HEK293 (cell line): ENCODE data around the gene GTPBP4.

ENCODE experiments used
- CTCF ChIA-PET: fragments of 350-600 bp; formaldehyde crosslinking; extraction: SDS; loops from one replicate; lab custom pipeline; 2021; ENCODE audit warnings: antibody characterized with exemption; lab: Yijun Ruan, JAX
- POLR2A ChIA-PET: fragments of 300-600 bp; formaldehyde crosslinking; extraction: SDS; loops from one replicate; lab custom pipeline; 2020; ENCODE audit warnings: antibody characterized with exemption, inconsistent platforms; lab: Yijun Ruan, JAX
- H3K27ac ChIP-seq: fragments of 200-500 bp; sonication (Bioruptor generic); 2 replicates; pipeline ENCODE4 v1.5.1; 2014; ENCODE audit warnings: low read depth, low read length, control low read depth, inconsistent platforms; ENCODE audit errors: extremely low read depth
- H3K36me3 ChIP-seq, 2 experiments: fragments of 200-500 bp in 1 of 2; sonication (Bioruptor generic) in 1 of 2; 1 replicate in 1 of 2; 2 replicates in 1 of 2; pipeline ENCODE4 v1.5.1; 2014 to 2017; ENCODE audit warnings: inconsistent platforms in 2 of 2, low read length in 2 of 2; ENCODE audit not compliant: control insufficient read depth in 2 of 2, insufficient read depth in 1 of 2
- H3K4me1 ChIP-seq: fragments of 200-500 bp; sonication (Bioruptor generic); 2 replicates; pipeline ENCODE4 v1.5.1; 2014; ENCODE audit warnings: mild to moderate bottlenecking, low read length, inconsistent platforms; ENCODE audit not compliant: control insufficient read depth, insufficient read depth
- H3K4me3 ChIP-seq: 2 replicates; pipeline ENCODE4 v1.5.1; 2011; ENCODE audit warnings: low read depth, mild to moderate bottlenecking, control low read depth, low read length, moderate library complexity
- H3K9me3 ChIP-seq: fragments of 200-500 bp; sonication (Bioruptor generic); 2 replicates; pipeline ENCODE4 v1.5.1; 2014; ENCODE audit warnings: low read depth, low read length, inconsistent platforms; ENCODE audit not compliant: control insufficient read depth, insufficient read depth
- GLI2 ChIP-seq: fragments of 450-650 bp; formaldehyde crosslinking; IDR thresholded peaks from 2 replicates; pipeline ENCODE4; 2017; ENCODE audit warnings: missing biosample characterization, missing genetic modification characterization, low read depth, borderline replicate concordance
- HOXD13 ChIP-seq: sonication (generic); formaldehyde crosslinking; IDR thresholded peaks from 2 replicates; pipeline ENCODE4 v1.8.0; 2022; ENCODE audit warnings: missing genetic modification reagents, borderline replicate concordance
- IKZF3 ChIP-seq: fragments of 450-650 bp; IDR thresholded peaks from 2 replicates; pipeline ENCODE4 v1.5.0; 2018; ENCODE audit warnings: missing biosample characterization, mild to moderate bottlenecking, missing genetic modification characterization, moderate library complexity
- KLF16 ChIP-seq: fragments of 450-650 bp; formaldehyde crosslinking; IDR thresholded peaks from 2 replicates; pipeline ENCODE4 v1.5.1; 2017; ENCODE audit warnings: missing biosample characterization, missing genetic modification characterization
- KLF8 ChIP-seq: fragments of 450-650 bp; formaldehyde crosslinking; IDR thresholded peaks from 2 replicates; pipeline ENCODE4 v1.5.1; 2016; ENCODE audit warnings: missing biosample characterization, missing genetic modification characterization
- SP2 ChIP-seq: fragments of 450-650 bp; formaldehyde crosslinking; IDR thresholded peaks from 2 replicates; pipeline ENCODE4 v1.5.1; 2016; ENCODE audit warnings: missing biosample characterization, missing genetic modification characterization
- WT1 ChIP-seq: fragments of 450-650 bp; formaldehyde crosslinking; IDR thresholded peaks from 2 replicates; pipeline ENCODE4 v1.5.1; 2016; ENCODE audit warnings: missing biosample characterization, missing genetic modification characterization
- ZBTB10 ChIP-seq: fragments of 450-650 bp; formaldehyde crosslinking; IDR thresholded peaks from 2 replicates; pipeline ENCODE4 v1.5.1; 2016; ENCODE audit warnings: missing biosample characterization, missing genetic modification characterization
- ZBTB17 ChIP-seq: fragments of 450-650 bp; formaldehyde crosslinking; IDR thresholded peaks from 2 replicates; pipeline ENCODE4 v1.5.1; 2016; ENCODE audit warnings: missing biosample characterization, missing genetic modification characterization
- ZBTB21 ChIP-seq: fragments of 450-650 bp; formaldehyde crosslinking; IDR thresholded peaks from 2 replicates; pipeline ENCODE4 v1.5.1; 2017; ENCODE audit warnings: missing biosample characterization, missing genetic modification characterization
- ZNF121 ChIP-seq: fragments of 450-650 bp; formaldehyde crosslinking; IDR thresholded peaks from 2 replicates; pipeline ENCODE4 v1.5.1; 2016; ENCODE audit warnings: missing biosample characterization, missing genetic modification characterization
- ZNF133 ChIP-seq: fragments of 450-650 bp; formaldehyde crosslinking; IDR thresholded peaks from 2 replicates; pipeline ENCODE4 v1.5.1; 2016; ENCODE audit warnings: missing biosample characterization, missing genetic modification characterization
- ZNF221 ChIP-seq: fragments of 450-650 bp; formaldehyde crosslinking; IDR thresholded peaks from 2 replicates; pipeline ENCODE4 v1.5.1; 2017; ENCODE audit warnings: missing biosample characterization, missing genetic modification characterization, borderline replicate concordance
- ZNF223 ChIP-seq: fragments of 450-650 bp; formaldehyde crosslinking; IDR thresholded peaks from 2 replicates; pipeline ENCODE4 v1.5.1; 2016; ENCODE audit warnings: missing biosample characterization, missing genetic modification characterization
- ZNF274 ChIP-seq, 2 experiments: fragments of 200-500 bp in 1 of 2; fragments of 450-650 bp in 1 of 2; sonication (Bioruptor generic) in 1 of 2; formaldehyde crosslinking in 1 of 2; IDR thresholded peaks; 2 replicates each; pipeline versions ENCODE4 v1.5.1 to v1.6.1; 2014 to 2016; ENCODE audit warnings: borderline replicate concordance in 1 of 2, inconsistent platforms in 1 of 2, low read length in 1 of 2, missing biosample characterization in 1 of 2, missing genetic modification characterization in 1 of 2
- ZNF354C ChIP-seq: fragments of 450-650 bp; formaldehyde crosslinking; IDR thresholded peaks from 2 replicates; pipeline ENCODE4 v1.5.1; 2016; ENCODE audit warnings: missing biosample characterization, missing genetic modification characterization, low read depth, borderline replicate concordance
- ZNF37A ChIP-seq: fragments of 450-650 bp; IDR thresholded peaks from 2 replicates; pipeline ENCODE4 v1.5.1; 2018; ENCODE audit warnings: missing biosample characterization, missing genetic modification characterization
- ZNF48 ChIP-seq: fragments of 450-650 bp; formaldehyde crosslinking; IDR thresholded peaks from 2 replicates; pipeline ENCODE4 v1.5.1; 2016; ENCODE audit warnings: missing biosample characterization, missing genetic modification characterization
- ZNF514 ChIP-seq: fragments of 450-650 bp; formaldehyde crosslinking; IDR thresholded peaks from 2 replicates; pipeline ENCODE4 v1.5.1; 2016; ENCODE audit warnings: missing biosample characterization, missing genetic modification characterization
- ZNF521 ChIP-seq: fragments of 450-650 bp; formaldehyde crosslinking; IDR thresholded peaks from 2 replicates; pipeline ENCODE4 v1.5.1; 2017; ENCODE audit warnings: missing biosample characterization, mild to moderate bottlenecking, missing genetic modification characterization
- ZNF610 ChIP-seq: fragments of 450-650 bp; formaldehyde crosslinking; IDR thresholded peaks from 2 replicates; pipeline ENCODE4 v1.5.1; 2016; ENCODE audit warnings: missing biosample characterization, missing genetic modification characterization, borderline replicate concordance
- ZNF645 ChIP-seq: fragments of 450-650 bp; formaldehyde crosslinking; IDR thresholded peaks from 2 replicates; pipeline ENCODE4; 2016; ENCODE audit warnings: missing biosample characterization, missing genetic modification characterization
- ZNF777 ChIP-seq: fragments of 450-650 bp; formaldehyde crosslinking; IDR thresholded peaks from 2 replicates; pipeline ENCODE4 v1.5.1; 2017; ENCODE audit warnings: missing biosample characterization, missing genetic modification characterization, borderline replicate concordance
- TF ChIP-seq, protein P1 (sequence below): fragments of 450-650 bp; formaldehyde crosslinking; IDR thresholded peaks from 2 replicates; pipeline ENCODE4 v1.5.1; 2016; ENCODE audit warnings: missing biosample characterization, missing genetic modification characterization
- TF ChIP-seq, protein P2 (sequence below): fragments of 450-650 bp; formaldehyde crosslinking; IDR thresholded peaks from 2 replicates; pipeline ENCODE4 v1.5.1; 2016; ENCODE audit warnings: missing biosample characterization, missing genetic modification characterization

GTPBP4 gene

DNA sequence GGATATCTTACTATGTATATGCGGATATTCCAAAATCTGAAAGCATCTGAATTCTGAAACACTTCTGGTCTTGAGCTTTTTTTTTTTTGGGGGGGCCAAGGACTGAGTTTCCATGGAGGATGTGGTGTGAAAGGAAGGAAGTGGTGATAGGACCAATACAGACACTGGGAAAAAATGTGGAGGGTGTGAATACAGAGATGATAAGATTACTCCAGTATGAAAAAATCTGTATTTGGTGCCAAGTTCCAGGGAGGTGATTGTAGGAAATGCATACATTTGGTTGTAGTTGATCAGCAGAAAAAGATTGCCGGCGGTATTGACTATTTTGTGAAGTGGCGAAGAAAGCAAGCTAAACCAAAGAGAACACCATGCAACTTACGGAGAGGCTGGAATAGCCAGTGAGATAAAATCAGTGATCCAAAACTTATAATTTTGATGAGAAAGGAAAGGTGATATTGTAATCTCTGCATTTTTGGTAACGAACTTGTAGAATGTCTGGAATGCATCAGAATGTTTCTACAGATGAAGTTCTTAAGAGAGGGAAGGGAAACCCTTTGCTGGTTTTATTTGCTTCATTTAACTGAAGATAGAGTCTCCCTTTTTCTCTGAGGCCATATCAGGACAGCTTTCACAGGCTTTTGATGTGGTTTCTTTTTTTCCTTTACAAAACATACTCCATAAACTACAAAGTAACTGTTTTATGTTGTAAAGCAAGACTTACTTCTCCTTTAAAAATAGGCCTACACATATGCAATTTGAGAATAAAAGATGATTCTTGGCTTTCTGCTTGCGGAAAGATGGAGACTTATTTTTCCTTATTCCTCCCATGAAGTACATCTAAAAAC lies 73.9 kb downstream of the GTPBP4 start:
- H3K9me3 ChIP-seq: no peaks in the 10 kb centered on the region
- TF ChIP-seq ZNF48 (tag by site-specific recombination) (no peak), ZNF274 (IDR thresholded peaks at IDR 0.05; ENCODE audit: low read length) (no peak), ZNF274 (tag by site-specific recombination; IDR thresholded peaks at IDR 0.05; ENCODE audit: borderline replicate concordance) (no peak), ZNF777 (tag by site-specific recombination) (no peak), ZNF121 (tag by site-specific recombination) (no peak), ZNF37A (tag by site-specific recombination) (no peak), ZNF354C (no peak), ZNF514 (tag by site-specific recombination) (no peak), ZNF645 (tag by site-specific recombination) (no peak), ZNF610 (tag by site-specific recombination) (no peak), ZBTB21 (no peak), HOXD13 (no peak), KLF16 (no peak), ZNF223 (tag by site-specific recombination) (no peak), ZBTB17 (tag by site-specific recombination) (no peak), KLF8 (tag by site-specific recombination) (no peak), ZNF521 (tag by site-specific recombination) (no peak)
- TF ChIP-seq, protein P1, sequence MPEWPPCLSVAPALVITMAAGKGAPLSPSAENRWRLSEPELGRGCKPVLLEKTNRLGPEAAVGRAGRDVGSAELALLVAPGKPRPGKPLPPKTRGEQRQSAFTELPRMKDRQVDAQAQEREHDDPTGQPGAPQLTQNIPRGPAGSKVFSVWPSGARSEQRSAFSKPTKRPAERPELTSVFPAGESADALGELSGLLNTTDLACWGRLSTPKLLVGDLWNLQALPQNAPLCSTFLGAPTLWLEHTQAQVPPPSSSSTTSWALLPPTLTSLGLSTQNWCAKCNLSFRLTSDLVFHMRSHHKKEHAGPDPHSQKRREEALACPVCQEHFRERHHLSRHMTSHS (tag by site-specific recombination): no peak
- TF ChIP-seq, protein P2, sequence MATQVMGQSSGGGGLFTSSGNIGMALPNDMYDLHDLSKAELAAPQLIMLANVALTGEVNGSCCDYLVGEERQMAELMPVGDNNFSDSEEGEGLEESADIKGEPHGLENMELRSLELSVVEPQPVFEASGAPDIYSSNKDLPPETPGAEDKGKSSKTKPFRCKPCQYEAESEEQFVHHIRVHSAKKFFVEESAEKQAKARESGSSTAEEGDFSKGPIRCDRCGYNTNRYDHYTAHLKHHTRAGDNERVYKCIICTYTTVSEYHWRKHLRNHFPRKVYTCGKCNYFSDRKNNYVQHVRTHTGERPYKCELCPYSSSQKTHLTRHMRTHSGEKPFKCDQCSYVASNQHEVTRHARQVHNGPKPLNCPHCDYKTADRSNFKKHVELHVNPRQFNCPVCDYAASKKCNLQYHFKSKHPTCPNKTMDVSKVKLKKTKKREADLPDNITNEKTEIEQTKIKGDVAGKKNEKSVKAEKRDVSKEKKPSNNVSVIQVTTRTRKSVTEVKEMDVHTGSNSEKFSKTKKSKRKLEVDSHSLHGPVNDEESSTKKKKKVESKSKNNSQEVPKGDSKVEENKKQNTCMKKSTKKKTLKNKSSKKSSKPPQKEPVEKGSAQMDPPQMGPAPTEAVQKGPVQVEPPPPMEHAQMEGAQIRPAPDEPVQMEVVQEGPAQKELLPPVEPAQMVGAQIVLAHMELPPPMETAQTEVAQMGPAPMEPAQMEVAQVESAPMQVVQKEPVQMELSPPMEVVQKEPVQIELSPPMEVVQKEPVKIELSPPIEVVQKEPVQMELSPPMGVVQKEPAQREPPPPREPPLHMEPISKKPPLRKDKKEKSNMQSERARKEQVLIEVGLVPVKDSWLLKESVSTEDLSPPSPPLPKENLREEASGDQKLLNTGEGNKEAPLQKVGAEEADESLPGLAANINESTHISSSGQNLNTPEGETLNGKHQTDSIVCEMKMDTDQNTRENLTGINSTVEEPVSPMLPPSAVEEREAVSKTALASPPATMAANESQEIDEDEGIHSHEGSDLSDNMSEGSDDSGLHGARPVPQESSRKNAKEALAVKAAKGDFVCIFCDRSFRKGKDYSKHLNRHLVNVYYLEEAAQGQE (tag by site-specific recombination): no peak
- TF ChIP-seq, all 188 proteins: peak for 0
- H3K4me3 ChIP-seq: no peak overlapping the region
- peaks cover 0 to 16% of the 10 kb centered on the region in 2 experiments for H3K36me3 ChIP-seq
- CTCF ChIA-PET: interaction anchor here (0.6 kb wide), 1 partner anchor 181 kb away, joined by 3 read pairs; no protein-coding TSS in a partner anchor
- H3K4me1 ChIP-seq: no peaks in the 10 kb centered on the region
- POLR2A ChIA-PET: no interaction called here
- no peak overlapping the region for H3K27ac ChIP-seq

DNA sequence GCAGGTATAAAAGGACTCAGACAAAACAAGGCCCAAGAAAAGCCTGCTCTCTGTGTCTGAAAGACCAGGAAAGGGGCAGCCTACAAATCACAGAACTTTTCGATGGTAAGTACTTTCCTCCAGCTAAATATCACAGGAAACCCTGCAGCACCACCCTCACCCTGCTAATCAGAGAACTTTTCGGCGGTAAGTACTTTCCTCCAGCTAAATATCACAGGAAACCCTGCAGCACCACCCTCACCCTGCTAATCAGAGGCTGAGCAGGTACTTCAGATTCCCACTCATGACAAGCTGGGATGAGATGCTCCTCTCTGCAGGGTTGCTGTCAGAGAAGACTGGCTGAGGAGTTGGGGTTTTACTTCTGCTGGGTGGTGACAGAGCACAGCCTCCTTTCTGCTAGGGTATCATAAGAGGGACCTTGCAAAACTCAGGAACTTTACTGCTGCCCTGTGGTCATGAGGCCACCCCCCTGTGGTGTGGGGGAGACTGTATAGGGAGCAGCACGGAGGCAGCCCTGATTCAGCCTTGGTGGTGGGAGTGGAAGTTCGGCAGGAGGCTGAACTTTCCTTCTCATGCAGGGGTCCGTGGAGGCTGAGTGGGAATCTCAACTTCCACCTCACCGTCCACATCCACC lies 75.1 kb downstream of the GTPBP4 start:
- ChIA-PET POLR2A (interaction anchor here (0.8 kb wide), 1 partner anchor 15 kb away, joined by 6 read pairs; the partner anchor contains the start of gene IDI1), CTCF (interaction anchor here (0.6 kb wide), 1 partner anchor 180 kb away, joined by 3 read pairs; no protein-coding TSS in a partner anchor)
- H3K4me3 ChIP-seq: no peak overlapping the region
- no peaks in the 10 kb centered on the region for H3K4me1 ChIP-seq
- no peak overlapping the region for H3K27ac ChIP-seq
- H3K36me3 ChIP-seq: peaks cover 0 to 11% of the 10 kb centered on the region in 2 experiments
- no peaks in the 10 kb centered on the region for H3K9me3 ChIP-seq
- no peak for TF ChIP-seq KLF8 (tag by site-specific recombination)
- TF ChIP-seq ZNF133 (tag by site-specific recombination): no peak
- no peak for TF ChIP-seq SP2 (tag by site-specific recombination)
- no peak for TF ChIP-seq IKZF3
- no peak for TF ChIP-seq WT1 (tag by site-specific recombination)
- no peak for TF ChIP-seq ZBTB10
- TF ChIP-seq ZNF221 (tag by site-specific recombination): no peak
- TF ChIP-seq GLI2 (tag by site-specific recombination): no peak
